Ovary (tissue), 9 donors: Measurements from ENCODE around the gene IPP. TPM values are rescaled to one million over a fixed set of nuclear protein-coding genes. Genes with fewer than 3 reads are reported as not detected.

ENCODE experiments used
- DNase-seq, 5 donors: peaks; one replicate each; pipeline ENCODE4 v3.0.0-alpha.2; 2019 to 2020
- H3K27ac ChIP-seq, 2 donors: fragments of 200-600 bp; one replicate each; pipeline versions ENCODE4 v1.5.1 to v1.8.0; 2019 to 2022
- H3K27me3 ChIP-seq: fragments of 200-600 bp; one replicate; pipeline ENCODE4 v1.8.0; 2022
- H3K36me3 ChIP-seq: fragments of 200-600 bp; sonication (generic); one replicate; pipeline ENCODE4 v1.5.1; 2019
- H3K4me1 ChIP-seq: one replicate; pipeline ENCODE4 v1.8.1; 2013; ENCODE audit warnings: mild to moderate bottlenecking, moderate library complexity; ENCODE audit not compliant: insufficient read depth
- H3K4me3 ChIP-seq: fragments of 200-600 bp; sonication (generic); one replicate; pipeline ENCODE4 v1.5.1; 2017
- H3K9me3 ChIP-seq, 2 donors: fragments of 200-600 bp in 1 of 2; sonication (generic) in 1 of 2; one replicate each; pipeline versions ENCODE4 v1.5.1 to v1.8.1; 2013 to 2019; ENCODE audit warnings: mild to moderate bottlenecking in 1 of 2, moderate library complexity in 1 of 2
- CTCF ChIP-seq, 3 donors: fragments of 450-650 bp in 2 of 3; fragments of 200-600 bp in 1 of 3; IDR thresholded peaks; one replicate each; pipeline versions ENCODE4 v1.5.1 to v1.8.0; 2016 to 2022; ENCODE audit warnings: antibody characterized with exemption in 3 of 3, mild to moderate bottlenecking in 1 of 3
- EP300 ChIP-seq: sonication (generic); formaldehyde crosslinking; IDR thresholded peaks from one replicate; pipeline ENCODE4 v1.6.1; 2017; ENCODE audit warnings: antibody characterized with exemption
- POLR2A ChIP-seq: fragments of 450-650 bp; IDR thresholded peaks from one replicate; pipeline ENCODE4 v1.6.1; 2017; ENCODE audit warnings: antibody characterized with exemption, mild to moderate bottlenecking, moderate library complexity
- WGBS, 3 donors: extraction: QIAGEN DNeasy Blood & Tissue Kit in 1 of 3; methylation state at CpG; one replicate each; pipeline versions ENCODE4 v1.1.5 to v1.1.7; 2013 to 2017; 5-methylcytosine and 5-hydroxymethylcytosine counted together
- intact Hi-C, 4 donors: fragments of 100-400 bp; cut with DNase I; formaldehyde crosslinking; loops; one replicate each; pipeline versions ENCODE4 v1.11.0 to v1.15.1; 2022 to 2023
- polyA plus RNA-seq, 2 donors: library from polyadenylated mRNA; stranded (reverse); fragments of 200-250 nt in 1 of 2; fragments of 350-450 nt in 1 of 2; fragmentation: Illumina TruSeq in 1 of 2; extraction: RNeasy Lipid Tissue Mini Kit (QIAGEN cat#74804) in 1 of 2; gene quantifications; one replicate each; pipeline ENCODE4 v1.2.3, GENCODE V29; 2013 to 2014
- total RNA-seq, 7 donors: library from RNA; depleted of rRNA in 2 of 7; stranded (reverse); fragments of >200 nt in 2 of 7; fragmentation: NEBNext Ultra II Directional in 3 of 7; extraction: Animal tissue kit (Norgen Biotek cat#: 25700) in 3 of 7; gene quantifications; one replicate each; pipeline versions ENCODE4 v1.1.0 to v1.2.4, GENCODE V29; 2016 to 2023
- donor health status: DM: no; HTN: no; CAD: no; lungs with moderate emphysema.
- donor health status: DM: no; HTN: no; CAD: no.
- donor health status: Bipolar disorder and iron deficiency.
- donor health status: DM: yes; HTN: yes; CAD: no.
- donor health status: DM: no; HTN: no; CAD: no.
- donor health status: DM: yes; HTN: yes; CAD: no.

The IPP gene
- total and polyA plus RNA-seq, 9 donors = 7.7 to 23.8 (median 19.1) TPM

GRCh38 chr1:45687014-45687753 is 63.3 kb downstream of the IPP start:
- TF ChIP-seq EP300 = peak; percentile 17
- TF ChIP-seq CTCF (IDR thresholded peaks at IDR 0.05) = no peak
- TF ChIP-seq POLR2A = peak; percentile 71
- Histone ChIP-seq H3K9me3 (no peaks in the 10 kb centered on the region), H3K4me3 (peak overlapping the region; percentile 98), H3K27ac (peak overlapping the region; percentile 92 to 96), H3K4me1 (peaks cover 3% of the 10 kb centered on the region), H3K27me3 (no peaks in the 10 kb centered on the region), H3K36me3 (no peaks in the 10 kb centered on the region)
- intact Hi-C loops = loop anchor here in 1 of 4 donors (5.0 kb wide), 1 partner anchor 105 kb away; the partner anchor contains the start of gene NASP
- 0 to 1% (median 0%) methylated on average over 41 to 44 of the region's 44 CpGs for WGBS, 3 donors
- DNase-seq = peak; percentile 96 to 98 (median 97)

- H3K27ac ChIP-seq = peak within 1 kb of the TSS; percentile 92 to 96
- peaks cover 4% of the 10 kb centered on the region for H3K4me1 ChIP-seq
- no peaks in the 10 kb centered on the region for H3K27me3 ChIP-seq
- DNase-seq = peak; percentile 97 to 98 (median 98)
- intact Hi-C loops = loop anchor here in 1 of 4 donors (5.0 kb wide), 1 partner anchor 104 kb away; the partner anchor contains the start of gene NASP
- peak within 1 kb of the TSS; percentile 98 for H3K4me3 ChIP-seq
- no peaks in the 10 kb centered on the region for H3K9me3 ChIP-seq
- no peaks in the 10 kb centered on the region for H3K36me3 ChIP-seq
- TF ChIP-seq POLR2A = peak; percentile 85
- no peak for TF ChIP-seq EP300
- 0 to 1% (median 0%) methylated on average over 52 of the region's 52 CpGs for WGBS, 3 donors
These were observed 64.0 kb downstream of the IPP start, which contains the start of gene GPBP1L1 for GRCh38 chr1:45686288-45687013. Gene GPBP1L1 (minus strand): TSS chr1:45686533. CDS start chr1:45659087, 27,446 bp downstream.

GRCh38 chr1:45686015-45686287 is 64.5 kb downstream of the IPP start:
- intact Hi-C loops = loop anchor here in 1 of 4 donors (5.0 kb wide), 1 partner anchor 104 kb away; the partner anchor contains the start of gene NASP
- 0% methylated on average over 27 of the region's 27 CpGs for WGBS, 3 donors
- TF ChIP-seq POLR2A = no peak
- TF ChIP-seq EP300 = no peak
- TF ChIP-seq CTCF (IDR thresholded peaks at IDR 0.05) = no peak

GRCh38 chr1:45685308-45686014 is 65.0 kb downstream of the IPP start:
- Histone ChIP-seq H3K4me1 (peaks cover 4% of the 10 kb centered on the region), H3K27ac (peak overlapping the region in 1 of 2 donors; percentile 96), H3K36me3 (no peaks in the 10 kb centered on the region), H3K4me3 (peak overlapping the region; percentile 98), H3K27me3 (no peaks in the 10 kb centered on the region), H3K9me3 (no peaks in the 10 kb centered on the region)
- TF ChIP-seq CTCF (IDR thresholded peaks at IDR 0.05) (no peak), EP300 (no peak), POLR2A (no peak)
- intact Hi-C loops = loop anchor here in 1 of 4 donors (5.0 kb wide), 1 partner anchor 103 kb away; the partner anchor contains the start of gene NASP
- 0 to 1% (median 0%) methylated on average over 13 of the region's 13 CpGs for WGBS, 3 donors
- DNase-seq = no peak

More at GRCh38 chr1:45686015-45686287, 64.5 kb downstream of the IPP start:
- Histone ChIP-seq H3K36me3 (no peaks in the 10 kb centered on the region), H3K27me3 (no peaks in the 10 kb centered on the region), H3K9me3 (no peaks in the 10 kb centered on the region), H3K4me3 (peak overlapping the region; percentile 98), H3K4me1 (peaks cover 4% of the 10 kb centered on the region), H3K27ac (peak overlapping the region; percentile 60 to 96)
- peak; percentile 69 to 81 (median 76) for DNase-seq
